Pulmonary artery endothelial cell (primary cell): ENCODE measurements around the gene BAMBI. TPM values are rescaled to one million over a fixed set of nuclear protein-coding genes. Genes with fewer than 3 reads are reported as not detected.

Source experiments
- DNase-seq: peaks from one replicate; pipeline ENCODE4 v3.0.0-alpha.2; 2011; ENCODE audit warnings: low read depth, low spot score
- total RNA-seq: library from RNA; depleted of rRNA; stranded (reverse); fragments of >200 nt; gene quantifications from 2 replicates; pipeline ENCODE4 v1.2.3, GENCODE V29; 2014

Gene BAMBI
- total RNA-seq, 1 donor from 2014 or later = 3.8 TPM

DNA sequence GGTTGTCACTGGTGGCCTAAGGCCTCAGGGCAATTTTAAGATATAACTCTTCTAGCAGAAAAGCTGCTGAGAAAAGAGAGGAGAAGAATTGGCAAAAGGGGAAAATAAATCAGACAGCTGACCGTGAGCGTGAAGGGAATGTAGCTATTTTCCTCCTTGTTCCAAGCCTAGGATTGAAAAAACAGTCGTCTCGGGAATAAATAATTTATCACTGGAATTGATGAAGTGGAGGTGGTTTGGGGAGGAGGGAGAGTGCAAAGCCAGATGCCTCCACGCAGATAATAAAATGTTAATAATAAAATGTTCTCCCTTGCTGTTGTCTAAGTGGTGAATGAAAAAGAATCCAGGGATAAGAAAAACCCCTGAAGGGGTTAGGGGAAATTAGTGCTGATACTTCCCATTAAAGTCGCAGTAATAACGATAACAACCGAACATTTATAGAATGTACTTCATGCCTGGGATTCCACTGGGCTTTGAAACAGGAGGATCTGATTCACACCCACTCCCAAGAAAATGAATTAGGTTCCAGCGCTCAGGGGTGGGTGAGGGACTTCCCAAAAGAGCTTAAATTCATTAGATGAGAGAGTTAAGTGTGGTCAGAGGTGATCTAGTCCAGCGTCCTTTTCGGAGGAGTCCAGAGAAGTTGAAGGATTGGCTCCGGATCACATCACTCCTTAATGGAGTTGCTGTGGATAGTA, 27.3 kb downstream of the BAMBI start:
- DNase-seq = no peak

DNA sequence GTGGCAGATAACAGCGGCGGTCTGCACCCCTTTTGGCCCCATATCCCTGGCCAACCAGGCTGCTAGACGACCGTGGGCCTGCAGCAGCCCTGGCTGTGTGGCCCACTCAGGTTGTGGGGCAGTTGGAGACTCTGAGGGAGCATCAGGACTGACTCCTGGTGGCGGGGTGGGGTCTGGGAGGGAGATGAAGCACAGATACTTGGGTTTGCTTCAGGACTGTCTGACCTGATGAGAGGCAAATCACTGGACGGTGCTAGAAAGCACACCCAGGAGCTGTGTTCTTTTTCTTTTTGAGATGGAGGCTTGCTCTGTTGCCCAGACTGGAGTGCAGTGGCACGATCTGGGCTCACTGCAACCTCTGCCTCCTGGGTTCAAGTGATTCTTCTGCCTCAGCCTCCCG, 28.2 kb downstream of the BAMBI start:
- DNase-seq = no peak

DNA sequence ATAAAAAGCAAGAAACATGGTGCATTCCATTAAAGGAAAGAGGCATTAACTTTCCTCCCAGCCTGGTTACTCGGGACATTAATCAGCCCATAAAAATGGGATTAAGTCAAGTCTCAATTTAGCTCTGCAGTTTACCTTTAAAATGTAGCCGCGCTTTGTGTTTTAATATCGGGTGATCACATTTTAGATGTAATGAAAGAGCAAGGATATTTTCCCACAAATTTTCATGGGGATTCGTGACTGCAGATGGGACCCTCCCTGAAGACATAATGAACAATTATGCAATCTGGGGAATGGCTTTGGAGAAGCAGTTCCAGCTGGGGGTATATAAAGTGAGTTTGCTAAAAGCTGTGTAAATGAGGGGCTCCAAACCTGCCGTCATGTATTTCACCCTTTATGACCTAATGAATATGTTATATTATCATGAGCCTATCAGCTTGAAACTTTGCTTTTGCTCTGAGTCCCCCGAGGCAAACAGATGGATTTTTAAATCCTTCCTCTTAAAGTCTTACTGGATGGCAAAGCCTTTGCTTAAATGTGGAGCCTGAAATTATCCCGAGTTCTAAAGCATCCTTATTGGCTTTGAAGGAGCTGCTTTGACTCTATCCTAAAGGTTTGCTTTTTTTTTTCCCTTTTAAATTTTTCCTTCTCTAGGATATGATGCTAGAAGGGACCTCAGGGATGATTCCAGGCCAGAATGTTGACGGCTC, 31.8 kb downstream of the BAMBI start:
- DNase-seq = no peak

DNA sequence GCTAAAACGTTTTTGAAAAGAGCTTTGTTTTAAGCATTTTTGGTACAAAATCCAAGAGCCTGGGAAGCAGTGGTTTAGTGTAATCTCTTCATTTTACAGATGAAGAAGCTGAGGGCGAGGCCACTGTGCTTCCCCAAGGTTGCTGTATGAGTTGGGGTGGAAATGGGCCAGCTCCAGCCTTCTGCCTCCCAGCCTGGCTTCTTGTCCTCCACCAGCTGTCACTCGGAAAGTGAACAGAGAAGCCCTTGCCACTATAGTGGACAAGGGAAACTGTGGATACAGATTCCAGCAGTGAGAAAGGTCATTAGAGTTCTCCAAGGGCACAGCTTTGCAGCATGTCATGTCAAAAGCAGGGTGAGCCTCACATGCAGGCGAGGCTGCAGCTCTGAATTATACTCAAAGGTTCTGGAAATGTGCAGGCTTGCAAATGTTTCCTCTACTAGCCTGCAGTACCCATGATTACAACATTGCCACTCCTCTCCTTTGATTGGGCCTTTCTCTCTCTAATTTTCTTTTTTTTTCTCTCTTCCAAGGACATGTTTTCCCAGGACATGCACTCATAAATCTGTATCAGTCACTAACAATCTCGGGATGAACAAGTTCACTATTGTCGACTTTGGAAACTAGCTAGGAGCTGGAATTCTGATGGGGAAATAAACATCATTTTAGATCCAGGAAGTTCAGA, 33.0 kb downstream of the BAMBI start:
- DNase-seq = no peak

DNA sequence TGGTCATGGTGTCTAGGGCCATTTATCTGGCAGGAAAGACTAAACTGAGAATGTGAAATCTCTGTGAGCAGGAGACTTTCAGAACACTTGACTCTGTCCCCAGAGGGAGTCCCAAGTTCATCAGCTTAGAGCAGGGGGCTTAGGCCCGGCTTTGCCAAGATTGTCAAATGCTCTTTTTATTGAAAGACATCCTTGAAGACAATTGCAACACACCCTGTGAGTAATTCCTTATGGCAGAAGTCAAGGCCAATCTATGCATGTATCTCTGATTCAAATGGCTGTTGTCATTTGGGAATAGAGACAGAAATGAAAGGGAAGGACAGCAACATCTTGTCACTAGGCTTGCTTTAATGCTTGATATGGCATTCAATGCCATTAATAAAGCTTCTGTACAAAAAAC, 33.7 kb downstream of the BAMBI start:
- no peak for DNase-seq

DNA sequence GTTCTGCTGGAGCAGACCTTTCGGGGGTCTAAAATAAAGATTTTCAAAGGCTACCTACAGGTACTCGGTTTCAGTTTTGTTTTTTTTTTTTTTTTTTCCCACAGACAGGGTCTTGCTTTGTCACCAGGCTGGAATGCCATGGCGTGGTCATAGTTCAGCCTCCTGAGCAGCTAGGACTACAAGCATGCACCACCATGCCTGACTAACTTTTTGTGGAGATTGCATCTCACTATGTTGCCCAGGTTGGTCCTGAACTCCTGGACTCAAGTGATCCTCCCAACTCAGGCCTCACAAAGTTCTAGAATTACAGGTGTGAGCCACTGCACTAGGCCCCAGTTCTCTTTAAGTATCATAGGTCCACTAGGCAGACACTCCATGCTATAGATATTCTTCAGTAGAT, 34.5 kb downstream of the BAMBI start:
- DNase-seq = no peak

DNA sequence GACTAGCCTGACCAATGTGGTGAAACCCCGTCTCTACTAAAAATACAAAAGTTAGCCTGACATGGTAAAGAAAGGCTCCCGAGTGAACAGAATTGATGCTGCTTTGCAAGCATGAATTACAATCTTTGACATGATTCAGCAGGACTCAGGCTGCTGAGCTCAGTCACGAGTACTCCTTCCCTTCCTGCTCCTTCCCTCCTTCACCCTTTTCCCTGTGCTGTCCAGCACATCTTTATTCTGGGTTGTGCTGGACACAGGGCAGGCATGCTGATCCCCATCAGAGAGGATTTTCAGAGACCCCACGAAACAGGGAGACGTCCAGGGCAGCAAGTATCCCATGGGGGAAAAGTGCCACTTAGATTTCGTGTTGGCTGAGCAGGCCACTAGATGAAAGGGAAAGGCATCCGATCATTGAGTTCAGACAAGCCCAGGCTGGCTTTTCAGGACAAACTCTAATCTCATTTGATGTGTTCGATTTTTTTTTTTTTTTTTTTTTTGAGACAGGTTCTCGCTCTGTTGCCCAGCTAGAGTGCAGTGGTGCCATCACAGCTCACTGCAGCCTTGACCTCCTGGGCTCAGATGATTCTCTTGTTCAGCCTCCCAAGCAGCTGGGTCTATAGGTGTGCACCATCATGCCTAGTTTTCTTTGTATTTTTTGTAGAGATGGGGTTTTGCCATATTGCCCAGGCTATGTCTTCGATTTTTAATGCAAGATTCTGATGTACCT, 36.5 kb downstream of the BAMBI start:
- no peak for DNase-seq

DNA sequence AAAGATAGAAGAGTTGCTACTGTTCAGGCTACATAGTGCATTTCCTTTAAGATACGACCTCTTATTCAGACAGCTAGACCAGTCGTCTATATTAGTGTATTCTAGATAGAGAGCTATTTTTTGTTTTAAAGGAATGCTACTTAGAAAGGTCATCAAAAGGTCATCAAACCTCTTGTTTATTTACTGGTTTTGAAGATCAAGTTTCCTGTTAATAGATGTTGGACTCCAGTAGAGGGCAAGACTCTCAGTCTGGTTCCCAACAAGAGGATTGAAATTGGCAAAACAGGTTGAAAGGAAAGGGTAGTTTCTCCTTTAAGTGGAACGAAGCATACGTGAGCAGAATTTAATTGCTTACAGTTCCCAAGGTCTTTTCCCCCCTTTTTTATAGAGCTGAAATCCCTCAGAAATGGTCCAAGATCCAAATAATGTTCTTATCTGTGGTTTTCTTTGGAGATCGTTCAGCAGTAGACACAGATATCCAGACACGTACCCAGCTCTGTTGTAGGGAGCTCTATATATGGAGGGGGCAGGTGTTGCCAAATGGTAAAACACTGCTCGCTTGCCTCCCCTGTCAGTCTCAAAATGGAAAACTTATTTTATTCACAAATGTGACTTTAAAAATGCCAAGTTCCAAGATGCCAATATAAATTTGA, 37.2 kb downstream of the BAMBI start:
- no peak for DNase-seq

DNA sequence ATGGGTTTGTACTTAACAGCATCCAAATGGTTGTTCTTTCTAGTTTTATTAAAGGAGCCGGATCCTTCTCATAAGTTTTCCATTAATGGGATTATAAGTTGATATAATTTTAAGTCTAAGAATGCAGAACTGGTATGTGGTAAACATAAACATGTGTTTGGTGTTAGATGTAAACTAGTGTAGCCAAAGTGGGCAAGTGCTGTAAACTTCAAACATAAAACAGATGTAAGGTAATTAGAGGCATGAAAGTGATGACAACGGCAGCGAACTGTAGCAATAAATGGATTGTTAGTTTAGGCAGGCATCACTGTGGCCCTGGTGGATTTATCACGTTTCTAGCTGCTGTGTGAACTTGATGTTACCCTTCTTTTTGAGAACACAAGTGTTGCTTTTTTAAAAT, 37.9 kb downstream of the BAMBI start:
- DNase-seq = no peak

DNA sequence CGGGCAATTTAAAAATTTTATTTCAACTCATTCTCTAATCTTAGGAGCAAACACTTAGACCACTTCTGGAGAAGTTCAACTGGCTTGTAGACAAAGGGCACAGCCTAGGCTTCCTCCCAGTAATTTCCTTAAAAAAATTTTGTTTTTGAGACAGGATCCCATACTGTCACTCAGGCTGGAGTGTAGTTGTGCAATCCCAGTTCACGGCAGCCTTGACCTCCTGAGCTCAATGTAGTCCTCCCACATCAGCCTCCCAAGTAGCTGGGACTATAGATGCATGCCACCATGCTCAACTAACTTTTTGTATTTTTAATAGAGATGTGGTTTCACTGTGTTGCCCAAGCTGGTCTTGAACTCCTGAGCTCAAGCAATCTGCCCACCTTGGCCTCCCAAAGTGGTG, 38.4 kb downstream of the BAMBI start:
- no peak for DNase-seq

DNA sequence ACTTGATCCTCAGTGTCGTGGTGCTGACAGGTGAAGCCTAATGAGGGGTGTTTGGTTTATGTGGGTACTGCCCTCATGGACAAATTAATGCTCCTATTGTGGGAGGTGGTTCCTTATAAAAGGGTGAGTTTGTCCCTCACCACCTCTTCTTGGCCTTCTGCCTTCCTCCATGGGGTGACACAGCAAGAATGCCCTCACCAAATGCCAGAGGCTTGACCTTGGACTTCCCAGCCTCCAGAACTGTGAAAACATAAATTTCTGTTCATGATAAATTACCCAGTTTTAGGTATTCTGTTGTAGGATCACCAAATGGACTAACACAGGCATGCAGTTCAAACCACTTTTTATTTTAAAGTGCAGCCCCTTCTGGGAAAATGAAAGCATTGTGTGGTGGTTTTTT, 39.4 kb downstream of the BAMBI start:
- no peak for DNase-seq

DNA sequence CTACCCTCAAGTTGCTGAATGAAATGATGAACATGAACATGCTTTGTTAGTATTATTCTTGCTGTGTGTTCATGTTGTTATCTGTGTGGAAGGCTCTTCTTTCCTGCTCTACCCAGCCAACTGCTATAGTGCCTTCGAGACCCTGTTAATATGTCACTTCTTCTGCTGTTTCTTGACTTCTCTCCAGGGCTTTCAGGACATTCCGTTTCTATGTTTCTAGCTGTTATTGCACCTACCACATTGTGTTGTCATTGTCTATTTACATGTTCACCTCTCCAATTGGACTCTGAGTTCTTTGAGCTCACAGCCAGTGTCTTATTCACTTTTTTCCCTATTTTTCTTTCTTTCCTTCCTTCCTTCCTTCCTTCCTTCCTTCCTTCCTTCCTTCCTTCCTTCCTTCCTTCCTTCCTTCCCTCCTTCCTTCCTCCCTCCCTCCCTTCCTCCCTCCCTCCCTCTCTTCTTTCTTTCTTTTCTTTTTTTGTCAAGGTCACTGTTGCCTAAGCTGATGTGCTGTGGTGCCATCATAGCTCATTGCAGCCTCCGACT, 40.4 kb downstream of the BAMBI start:
- no peak for DNase-seq

DNA sequence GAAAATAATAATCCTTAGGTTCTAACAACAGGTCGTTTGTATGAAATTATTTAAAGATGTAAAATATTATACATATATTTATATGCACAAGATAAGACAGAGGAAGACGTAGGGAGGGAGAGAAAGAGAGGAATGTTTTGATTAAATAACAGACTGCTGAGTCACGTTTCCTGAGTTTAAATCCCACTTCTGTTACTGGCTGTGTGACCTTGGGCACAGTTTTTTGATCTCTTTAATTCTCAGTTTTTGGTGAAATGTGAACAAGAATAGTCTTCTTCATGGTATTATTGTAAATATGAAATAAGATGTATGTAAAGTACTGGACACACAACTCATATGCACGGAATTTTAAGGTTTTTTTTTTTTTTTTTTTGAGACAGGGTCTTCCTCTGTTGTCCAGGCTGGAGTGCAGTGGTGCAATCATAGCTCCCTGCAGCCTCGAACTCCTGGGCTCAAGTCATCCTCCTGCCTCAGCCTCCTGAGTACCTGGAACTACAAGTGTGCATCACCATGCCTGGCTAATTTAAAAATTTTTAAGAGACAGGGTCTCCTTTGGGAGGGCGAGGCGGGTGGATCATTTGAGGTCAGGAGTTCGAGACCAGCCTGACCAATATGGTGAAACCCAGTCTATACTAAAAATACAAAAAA, 42.6 kb downstream of the BAMBI start:
- DNase-seq = peak; percentile 49

DNA sequence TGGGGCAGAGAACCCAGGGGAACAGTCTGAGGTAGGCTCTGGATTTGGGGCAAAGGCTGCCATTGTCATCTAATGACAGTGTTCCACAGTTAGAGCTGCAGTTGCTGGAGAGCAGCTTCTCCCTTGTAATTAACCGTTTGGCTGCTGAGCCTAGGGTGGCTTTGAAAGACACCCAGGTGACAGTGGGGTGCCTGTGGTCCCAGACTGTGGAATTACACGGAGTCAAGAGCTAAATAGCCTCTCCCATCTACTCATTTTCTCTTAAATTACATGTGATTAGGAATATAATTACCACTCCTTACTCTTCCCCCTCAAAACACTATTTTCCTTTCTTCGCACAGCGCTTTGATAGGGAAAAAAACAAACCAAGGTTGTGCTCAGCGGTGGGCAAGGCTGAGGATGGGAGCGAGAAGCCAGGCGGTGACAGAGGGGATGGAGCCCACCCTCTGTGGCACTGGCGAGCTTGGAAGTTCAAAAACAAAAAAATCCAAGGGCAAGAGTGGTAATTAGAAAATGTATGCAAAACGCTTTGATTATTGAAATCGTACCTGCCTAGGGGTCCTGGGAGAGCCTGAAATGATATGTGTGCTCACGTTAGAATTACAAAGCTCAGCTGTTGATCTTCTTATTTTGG, 44.1 kb downstream of the BAMBI start:
- DNase-seq = no peak

DNA sequence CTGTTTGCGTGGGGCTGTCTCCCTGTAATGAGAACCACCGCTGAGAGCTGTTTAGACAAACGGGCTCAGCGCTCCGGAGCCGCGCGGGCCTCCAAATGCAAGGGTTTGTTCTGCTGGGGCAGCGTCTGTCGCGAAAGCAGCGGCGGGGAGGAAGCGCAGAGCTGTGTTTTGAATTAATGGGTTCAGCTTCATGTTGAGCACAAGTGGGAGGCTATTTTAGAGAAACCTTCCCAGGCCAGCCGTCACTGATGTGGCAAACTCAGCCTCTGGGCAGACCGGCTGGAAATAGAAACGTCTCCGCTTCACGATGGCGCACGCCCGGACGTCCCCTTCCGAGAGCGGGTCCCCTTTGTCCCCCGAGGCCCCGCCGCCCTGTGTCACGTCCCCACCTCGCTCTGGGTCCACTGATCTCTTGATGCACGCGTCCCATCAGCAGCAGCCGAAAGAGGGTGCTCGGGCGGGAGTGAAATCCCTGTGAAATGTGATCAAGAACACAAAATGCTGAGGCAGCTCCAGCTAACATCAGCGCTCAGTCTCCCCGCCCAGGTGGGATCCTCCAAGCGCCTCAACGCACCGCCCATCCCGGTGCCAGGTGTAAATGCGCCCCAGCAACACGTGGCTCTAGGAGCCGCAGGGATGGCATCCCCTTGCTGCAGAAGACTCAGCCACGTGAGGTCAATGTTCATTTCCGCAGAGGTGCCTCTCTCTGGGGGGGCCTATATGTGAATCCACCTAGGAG, 44.9 kb downstream of the BAMBI start:
- no peak for DNase-seq

DNA sequence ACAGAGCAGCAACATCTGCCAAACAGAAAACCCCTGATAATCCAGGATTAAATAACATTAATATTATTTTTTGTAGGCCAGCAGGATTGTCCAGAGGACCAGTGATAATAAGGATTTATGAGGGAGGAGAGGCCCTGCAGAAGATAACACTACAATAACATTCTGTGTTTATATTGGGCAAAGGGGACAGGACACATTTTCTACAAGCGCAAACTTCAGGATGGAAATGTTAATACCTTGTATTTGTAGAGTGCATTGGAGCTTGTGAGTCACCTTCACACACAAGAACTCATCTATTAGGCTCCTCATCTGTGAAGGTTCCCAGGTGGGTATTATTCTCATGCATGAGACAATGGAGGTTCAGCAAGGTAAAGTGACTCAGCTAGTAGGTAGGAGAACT, 51.0 kb downstream of the BAMBI start:
- DNase-seq = no peak

DNA sequence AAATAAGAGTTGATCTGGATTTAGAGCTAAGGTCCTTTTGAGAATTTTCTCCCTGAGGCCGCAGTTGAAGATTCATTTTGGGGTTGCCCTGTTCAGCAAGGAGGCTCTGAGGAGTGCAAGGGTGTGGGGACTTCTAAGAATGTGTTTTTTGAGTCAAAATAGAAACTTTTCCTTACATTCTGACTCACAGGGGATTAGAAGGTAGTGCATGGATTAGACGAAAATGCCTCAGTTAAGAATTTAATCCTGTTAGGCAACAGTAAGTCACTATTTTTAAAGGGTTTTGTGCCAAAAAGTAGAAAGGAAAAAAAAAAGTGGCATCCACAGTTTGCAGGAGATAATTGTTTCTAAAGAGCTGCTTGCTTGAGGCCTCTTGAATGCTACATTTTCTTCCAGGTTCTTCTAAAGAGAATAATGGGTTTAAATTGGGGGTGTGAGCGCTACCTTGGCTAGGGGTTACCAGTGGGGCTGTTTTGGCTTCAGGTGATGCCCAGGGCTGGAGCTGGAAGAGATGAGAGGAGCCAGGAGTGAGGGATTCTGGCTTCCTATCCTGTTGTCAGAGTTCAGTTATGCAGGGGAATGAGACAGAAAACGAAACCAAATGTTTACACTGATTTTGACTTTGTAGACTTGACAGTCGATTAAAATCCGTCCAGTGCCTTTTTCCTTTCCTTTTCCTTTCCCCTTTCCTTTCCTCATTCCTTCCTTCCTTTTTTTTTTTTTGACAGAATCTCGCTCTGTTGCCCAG, 52.9 kb downstream of the BAMBI start:
- DNase-seq = no peak

DNA sequence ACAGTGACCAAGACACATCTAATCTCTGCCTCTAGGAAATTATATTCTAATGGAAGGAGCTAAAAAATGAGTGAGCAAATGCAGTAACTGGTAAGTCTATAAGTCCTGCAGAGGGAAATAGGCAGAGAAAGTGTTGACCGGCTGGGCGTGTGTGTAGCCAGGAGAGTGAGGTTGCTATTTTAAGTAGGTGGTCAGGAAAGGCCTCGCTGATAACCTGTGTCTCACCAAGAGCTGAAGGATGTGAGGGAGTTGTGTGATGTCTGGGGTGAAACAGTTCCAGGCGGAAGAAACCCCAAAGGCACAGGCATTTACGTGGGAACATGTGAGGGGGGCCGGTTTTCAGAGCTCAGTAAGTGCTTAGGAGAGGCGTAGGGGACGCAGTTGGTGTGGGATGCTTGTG, 54.8 kb downstream of the BAMBI start:
- DNase-seq = no peak
